ENCODE measurements around the gene PIK3IP1. TPM values are rescaled to one million over a fixed set of nuclear protein-coding genes. Genes with fewer than 3 reads are reported as not detected.
"Not testable (repeated sequence)": the region's sequence is repeated elsewhere in the genome, so short reads cannot be mapped to it uniquely, and the experiment has no call there.

Gene PIK3IP1
- total RNA-seq, 1 experiment from 2014 or later = 6.8 TPM

DNA sequence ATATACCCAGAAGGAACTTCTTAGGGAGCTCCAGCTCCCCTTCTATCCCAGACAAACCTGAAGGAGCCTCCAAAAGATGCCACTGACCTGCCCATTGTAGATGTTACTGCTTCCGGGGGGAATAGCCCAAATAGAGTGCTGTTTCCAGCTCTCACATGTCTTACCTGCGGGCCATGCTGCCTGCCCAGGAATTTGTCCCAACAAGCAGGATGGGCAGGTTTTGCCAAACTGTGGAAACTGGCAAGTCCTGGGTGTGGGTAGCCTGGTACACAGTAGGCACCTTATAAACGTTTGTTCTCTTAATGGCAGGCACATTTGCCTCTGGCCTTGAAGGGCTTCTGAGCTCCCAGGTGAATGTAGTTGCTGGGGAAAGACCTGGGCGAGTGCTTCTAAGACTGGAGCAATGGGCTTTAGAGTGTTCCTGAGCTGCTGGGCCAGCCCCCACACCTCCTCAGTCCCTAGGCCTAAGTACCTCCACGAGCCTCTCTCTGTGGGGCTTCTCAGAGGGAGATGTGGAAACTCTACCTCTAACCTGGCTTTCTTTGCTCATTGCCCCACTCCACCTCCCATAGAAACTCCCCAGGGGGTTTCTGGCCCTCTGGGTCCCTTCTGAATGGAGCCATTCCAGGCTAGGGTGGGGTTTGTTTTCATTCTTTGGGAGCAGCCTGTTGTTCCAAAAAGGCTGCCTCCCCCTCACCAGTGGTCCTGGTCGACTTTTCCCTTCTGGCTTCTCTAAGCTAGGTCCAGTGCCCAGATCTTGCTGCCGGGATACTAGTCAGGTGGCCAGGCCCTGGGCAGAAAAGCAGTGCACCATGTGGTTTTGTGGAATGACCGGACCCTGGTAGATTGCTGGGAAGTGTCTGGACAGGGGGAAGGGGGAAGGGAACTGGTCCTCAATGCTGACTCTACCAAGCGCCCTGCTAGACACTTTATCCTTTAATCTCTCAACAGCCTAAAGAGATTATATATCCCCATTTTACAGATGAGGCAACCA, 43.0 kb downstream of the PIK3IP1 start:
- DNase-seq (ENCODE audit: low spot score) = no peak

- peak; percentile 80 for DNase-seq (ENCODE audit: low spot score)
Measured at GRCh38 chr22:31248138-31248745, 44.0 kb downstream of the PIK3IP1 start.

GRCh38 chr22:31247726-31248125, 44.6 kb downstream of the PIK3IP1 start:
- DNase-seq (ENCODE audit: low spot score) = no peak

- DNase-seq (ENCODE audit: low spot score) = no peak
Measured at GRCh38 chr22:31246687-31247086, 45.6 kb downstream of the PIK3IP1 start.

- not testable (repeated sequence) for DNase-seq (ENCODE audit: low spot score)
Measured at GRCh38 chr22:31245998-31246397, 46.3 kb downstream of the PIK3IP1 start.

DNA sequence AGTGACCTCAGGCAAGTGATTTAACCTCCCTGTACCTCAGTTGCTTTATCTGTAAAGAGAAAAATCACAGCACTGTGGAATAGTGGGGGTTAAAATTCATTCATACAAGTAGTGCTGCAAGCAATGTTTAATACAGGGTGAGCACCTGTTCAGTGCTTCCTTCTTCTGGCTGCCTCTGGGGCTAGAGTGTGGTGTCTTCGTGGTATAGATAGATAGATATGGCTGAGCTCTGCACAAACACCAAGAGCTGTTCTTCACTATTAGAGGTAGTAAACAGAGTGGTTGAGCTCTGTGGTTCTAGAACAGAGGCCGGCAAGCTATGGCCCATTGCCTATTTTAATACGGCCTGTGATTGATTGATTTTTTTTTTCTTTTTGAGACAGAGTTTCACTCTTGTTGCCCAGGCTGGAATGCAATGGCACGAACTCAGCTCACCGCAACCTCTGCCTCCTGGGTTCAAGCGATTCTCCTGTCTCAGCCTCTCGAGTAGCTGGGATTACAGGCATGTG, 47.3 kb downstream of the PIK3IP1 start:
- no peak for DNase-seq (ENCODE audit: low spot score)

GRCh38 chr22:31244046-31244942, 48.0 kb downstream of the PIK3IP1 start:
- DNase-seq (ENCODE audit: low spot score) = peak; percentile 76

DNA sequence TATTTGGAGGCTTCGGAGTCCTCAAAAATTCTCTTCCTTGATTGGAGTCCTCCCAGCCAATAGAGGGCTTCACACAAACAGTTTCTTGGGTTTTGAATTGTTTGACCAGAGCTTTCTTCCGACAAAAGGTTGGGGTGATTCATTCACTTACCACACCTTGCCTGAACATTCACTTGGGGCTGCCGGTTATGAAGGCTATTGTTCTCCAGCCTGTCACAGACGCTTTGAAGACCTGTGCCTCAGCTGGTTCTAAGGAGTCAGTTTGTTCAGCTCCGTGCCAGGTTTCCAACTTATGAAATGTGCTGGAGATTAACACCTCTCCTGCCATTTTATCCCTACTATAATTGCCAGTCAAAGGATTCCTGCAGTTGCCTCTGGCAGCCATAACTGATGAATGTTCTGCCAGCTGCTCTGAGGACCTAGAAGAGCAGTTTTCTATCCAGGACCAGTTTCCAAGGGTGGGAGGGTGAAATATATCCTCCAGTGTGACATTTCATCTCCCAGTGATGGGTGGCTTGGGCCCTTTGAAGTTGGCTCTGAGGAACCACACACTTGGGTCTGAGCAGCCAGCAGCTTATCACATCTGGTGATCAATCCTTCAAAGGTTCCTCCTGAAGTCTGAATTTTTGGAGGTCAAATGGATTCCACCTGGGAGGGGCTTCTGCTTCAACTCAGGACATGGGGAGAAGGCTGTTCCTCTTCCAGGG, 48.8 kb downstream of the PIK3IP1 start:
- peak; percentile 66 for DNase-seq (ENCODE audit: low spot score)

- peak; percentile 78 for DNase-seq (ENCODE audit: low spot score)
Measured at GRCh38 chr22:31241936-31242335, 50.4 kb downstream of the PIK3IP1 start.

DNA sequence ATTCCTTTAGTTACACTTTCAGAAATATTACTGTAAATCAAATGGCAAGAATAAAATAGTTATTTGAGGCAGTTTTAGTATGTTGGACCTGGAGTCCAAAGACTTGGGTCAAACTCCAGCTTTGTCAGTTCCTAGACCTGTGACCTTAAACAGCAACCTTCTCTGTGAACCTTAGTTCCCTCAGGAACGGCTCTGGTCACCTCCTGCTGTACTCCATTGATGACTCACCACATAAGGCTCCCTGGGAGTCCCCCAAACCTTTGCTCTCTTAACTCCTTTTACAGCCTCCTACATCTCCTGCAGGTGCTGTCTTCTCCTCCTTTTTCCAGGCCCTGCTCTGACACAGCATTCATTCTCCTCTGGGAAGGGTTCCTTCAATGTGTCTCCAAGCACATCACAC, 51.1 kb downstream of the PIK3IP1 start:
- DNase-seq (ENCODE audit: low spot score) = peak; percentile 58

- DNase-seq (ENCODE audit: low spot score) = no peak
Measured at GRCh38 chr22:31239771-31240370, 52.4 kb downstream of the PIK3IP1 start.

GRCh38 chr22:31238057-31238456, 54.2 kb downstream of the PIK3IP1 start:
- DNase-seq (ENCODE audit: low spot score) = no peak

DNA sequence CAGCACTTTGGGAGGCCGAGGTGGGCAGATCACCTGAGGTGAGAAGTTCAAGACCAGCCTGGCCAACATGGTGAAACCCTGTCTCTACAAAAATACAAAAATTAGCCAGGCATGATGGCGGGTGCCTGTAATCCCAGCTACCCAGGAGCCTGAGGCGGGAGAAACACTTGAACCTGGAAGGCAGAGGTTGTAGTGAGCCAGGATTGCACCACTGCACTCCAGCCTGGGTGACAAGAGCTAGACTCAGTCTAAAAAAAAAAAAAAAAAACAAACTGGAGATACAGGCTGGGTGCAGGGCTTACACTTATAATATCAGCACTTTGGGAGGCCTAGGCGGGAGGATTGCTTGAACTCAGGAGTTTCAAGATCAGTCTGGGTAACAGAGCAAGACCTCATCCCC, 56.2 kb downstream of the PIK3IP1 start:
- not testable (repeated sequence) for DNase-seq (ENCODE audit: low spot score)

DNA sequence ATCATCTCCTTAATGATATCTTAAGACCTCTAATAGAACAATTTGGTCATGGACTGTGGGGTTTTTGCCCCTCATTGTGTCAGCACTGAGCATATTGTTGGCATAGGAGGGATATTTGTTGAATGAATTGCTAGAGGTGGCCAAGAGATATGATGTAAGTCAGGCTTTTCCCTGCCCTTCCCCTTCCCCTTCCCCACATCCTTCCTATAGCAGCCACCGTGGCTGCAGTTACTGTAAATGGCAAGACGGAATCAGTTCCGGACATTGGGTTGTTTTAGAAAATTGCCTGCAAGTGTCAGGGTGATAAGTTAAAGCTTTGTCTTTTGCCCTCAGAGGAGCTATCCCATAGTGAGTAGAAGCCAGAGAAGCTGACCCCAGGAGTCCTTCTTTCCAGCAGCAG, 57.2 kb downstream of the PIK3IP1 start:
- no peak for DNase-seq (ENCODE audit: low spot score)

- DNase-seq (ENCODE audit: low spot score) = no peak
Measured at GRCh38 chr22:31233001-31233400, 59.3 kb downstream of the PIK3IP1 start.

Other genes starting within 250 kb of the PIK3IP1 start
- 55.8 and 61.1 TPM in 2 replicates for gene SMTN, start 211.2 kb downstream of the PIK3IP1 start, total RNA-seq (2014; rRNA removed; shearing (Covaris generic))
- gene SELENOM, start 184.9 kb downstream of the PIK3IP1 start, total RNA-seq (2014; rRNA removed; shearing (Covaris generic)) = 128 and 162 TPM in 2 replicates
- 0.33 and 1.3 TPM in 2 replicates for gene INPP5J, start 169.5 kb downstream of the PIK3IP1 start, total RNA-seq (2014; rRNA removed; shearing (Covaris generic))
- not detected in 2 replicates for gene PLA2G3, start 152.0 kb downstream of the PIK3IP1 start, total RNA-seq (2014; rRNA removed; shearing (Covaris generic))
- gene RNF185, start 132.3 kb downstream of the PIK3IP1 start, total RNA-seq (2014; rRNA removed; shearing (Covaris generic)) = 14.3 and 15.5 TPM in 2 replicates
- gene LIMK2, start 80.2 kb downstream of the PIK3IP1 start, total RNA-seq (2014; rRNA removed; shearing (Covaris generic)) = 23.5 and 25.2 TPM in 2 replicates
- 1.1 and 3.0 TPM in 2 replicates for gene PATZ1, start 53.9 kb upstream of the PIK3IP1 start, total RNA-seq (2014; rRNA removed; shearing (Covaris generic))
- 66.1 and 70.2 TPM in 2 replicates for gene DRG1, start 107.1 kb upstream of the PIK3IP1 start, total RNA-seq (2014; rRNA removed; shearing (Covaris generic))
- 5.8 and 6.2 TPM in 2 replicates for gene EIF4ENIF1, start 197.4 kb upstream of the PIK3IP1 start, total RNA-seq (2014; rRNA removed; shearing (Covaris generic))
- gene SFI1, start 204.0 kb upstream of the PIK3IP1 start, total RNA-seq (2014; rRNA removed; shearing (Covaris generic)) = 5.1 and 11.2 TPM in 2 replicates

Data from A172 (cell line).